PC-9 (cell line): ENCODE results near the gene GID8.

Experiments used
- CTCF ChIP-seq: fragments of 200-600 bp; sonication (generic); conservative IDR thresholded peaks from 2 replicates; pipeline ENCODE4 v1.6.1; 2017; ENCODE audit warnings: mixed run types, antibody characterized with exemption, mild to moderate bottlenecking, moderate library complexity
- EZH2 ChIP-seq: fragments of 200-600 bp; sonication (generic); IDR thresholded peaks from 2 replicates; pipeline ENCODE4 v1.8.0; 2017; ENCODE audit warnings: antibody characterized with exemption, low read depth

GRCh38 chr20:62949962-62950361 lies 12.0 kb downstream of the GID8 start:
- no peak for TF ChIP-seq EZH2
- no peak for TF ChIP-seq CTCF
